GM23338 (cell line): ENCODE data around the gene PKHD1. TPM values are rescaled to one million over a fixed set of nuclear protein-coding genes. Genes with fewer than 3 reads are reported as not detected.

Source experiments
- ATAC-seq: fragments of 200-7000 bp; cut with Tn5 transposase; 3 replicates; pipeline ENCODE4 v1.9.1; 2020
- DNase-seq: peaks from one replicate; pipeline ENCODE4 v3.0.0-alpha.2; 2015; ENCODE audit warnings: low spot score
- H2AFZ ChIP-seq: fragments of 200-600 bp; sonication (generic); 2 replicates; pipeline ENCODE4 v1.8.0; 2016; ENCODE audit warnings: antibody characterized with exemption, mild to moderate bottlenecking, moderate library complexity
- H3F3A ChIP-seq: fragments of 200-600 bp; sonication (generic); replicated peaks from 2 replicates; pipeline ENCODE4 v1.8.0; 2017; ENCODE audit warnings: antibody characterized with exemption, mixed run types, low read depth
- H3K27ac ChIP-seq: fragments of 200-600 bp; sonication (generic); 2 replicates; pipeline ENCODE4 v1.6.1; 2016; ENCODE audit warnings: low read depth
- H3K27me3 ChIP-seq: fragments of 200-600 bp; sonication (generic); 2 replicates; pipeline ENCODE4 v1.8.0; 2016; ENCODE audit warnings: mild to moderate bottlenecking, mixed run types, moderate library complexity; ENCODE audit not compliant: insufficient read depth
- H3K36me3 ChIP-seq: fragments of 200-600 bp; sonication (generic); 2 replicates; pipeline ENCODE4 v1.8.0; 2016; ENCODE audit warnings: mild to moderate bottlenecking; ENCODE audit not compliant: insufficient read depth
- H3K4me1 ChIP-seq: fragments of 200-600 bp; sonication (generic); 2 replicates; pipeline ENCODE4 v1.8.0; 2016; ENCODE audit warnings: mild to moderate bottlenecking, moderate library complexity; ENCODE audit not compliant: insufficient read depth
- H3K4me2 ChIP-seq: fragments of 200-600 bp; sonication (generic); 2 replicates; pipeline ENCODE4 v1.7.1; 2017; ENCODE audit warnings: mixed run types
- H3K4me3 ChIP-seq: fragments of 200-600 bp; sonication (generic); 2 replicates; pipeline ENCODE4 v1.6.1; 2016; ENCODE audit warnings: mixed run types
- H3K79me2 ChIP-seq: fragments of 200-600 bp; sonication (generic); replicated peaks from 2 replicates; pipeline ENCODE4 v1.8.0; 2017; ENCODE audit warnings: mild to moderate bottlenecking; ENCODE audit not compliant: insufficient read depth
- H3K9me2 ChIP-seq: fragments of 200-600 bp; sonication (generic); 2 replicates; pipeline ENCODE4 v1.8.0; 2017; ENCODE audit not compliant: insufficient read depth
- H4K20me1 ChIP-seq: fragments of 200-600 bp; sonication (generic); replicated peaks from 2 replicates; pipeline ENCODE4 v1.8.0; 2017; ENCODE audit warnings: mild to moderate bottlenecking; ENCODE audit not compliant: insufficient read depth
- H3K27ac Mint-ChIP-seq: 2 replicates; pipeline ENCODE4 v1.8.0; 2020; ENCODE audit warnings: inconsistent platforms, mild to moderate bottlenecking, moderate library complexity, mixed read lengths
- H3K27me3 Mint-ChIP-seq: 3 replicates; pipeline ENCODE4 v1.8.0; 2022; ENCODE audit warnings: low read depth, mild to moderate bottlenecking, moderate library complexity, mixed read lengths, inconsistent platforms; ENCODE audit not compliant: insufficient read depth, poor library complexity
- H3K36me3 Mint-ChIP-seq: 3 replicates; pipeline ENCODE4 v1.8.0; 2021; ENCODE audit warnings: low read depth, mild to moderate bottlenecking, inconsistent platforms, moderate library complexity, mixed read lengths
- H3K4me1 Mint-ChIP-seq: 3 replicates; pipeline ENCODE4 v1.8.0; 2020; ENCODE audit warnings: mild to moderate bottlenecking, inconsistent platforms, mixed read lengths
- H3K4me3 Mint-ChIP-seq: 3 replicates; pipeline ENCODE4 v1.8.0; 2021; ENCODE audit warnings: moderate library complexity, mild to moderate bottlenecking, inconsistent platforms, mixed read lengths
- H3K9me3 Mint-ChIP-seq: 3 replicates; pipeline ENCODE4 v1.8.0; 2020; ENCODE audit warnings: moderate library complexity, mild to moderate bottlenecking, inconsistent platforms, mixed read lengths
- CREB1 ChIP-seq: fragments of 250-450 bp; sonication (Bioruptor Pico); IDR thresholded peaks from 2 replicates; pipeline ENCODE4 v1.5.0; 2020; ENCODE audit warnings: low read depth, mild to moderate bottlenecking, moderate library complexity
- ETS1 ChIP-seq: IDR thresholded peaks from 2 replicates; pipeline ENCODE4 v1.6.1; 2016; ENCODE audit warnings: antibody characterized with exemption
- EZH2 ChIP-seq: fragments of 200-600 bp; sonication (generic); IDR thresholded peaks from one replicate; pipeline ENCODE4 v1.8.0; 2017; ENCODE audit warnings: antibody characterized with exemption, mild to moderate bottlenecking, low read depth; ENCODE audit not compliant: unreplicated experiment
- EZH2phosphoT487 ChIP-seq: fragments of 200-600 bp; sonication (generic); IDR thresholded peaks from one replicate; pipeline ENCODE4 v1.8.1; 2018; ENCODE audit warnings: antibody characterized with exemption; ENCODE audit not compliant: unreplicated experiment
- JUNB ChIP-seq: IDR thresholded peaks from one replicate; pipeline ENCODE4 v1.6.1; 2016; ENCODE audit warnings: antibody characterized with exemption; ENCODE audit not compliant: unreplicated experiment
- POLR2AphosphoS5 ChIP-seq: IDR thresholded peaks from 2 replicates; pipeline ENCODE4 v1.6.1; 2016; ENCODE audit warnings: antibody characterized with exemption, low read depth
- STAT1 ChIP-seq: IDR thresholded peaks from one replicate; pipeline ENCODE4 v1.6.1; 2016; ENCODE audit warnings: antibody characterized with exemption; ENCODE audit not compliant: unreplicated experiment
- ZNF114 ChIP-seq: fragments of 250-450 bp; sonication (Bioruptor Pico); IDR thresholded peaks from 2 replicates; pipeline ENCODE4 v1.5.0; 2020; ENCODE audit warnings: mild to moderate bottlenecking, moderate library complexity
- ZNF331 ChIP-seq: fragments of 250-450 bp; sonication (Bioruptor Pico); IDR thresholded peaks from 2 replicates; pipeline ENCODE4 v1.5.0; 2020; ENCODE audit warnings: low read depth, mild to moderate bottlenecking, moderate library complexity
- ZNF462 ChIP-seq: fragments of 250-450 bp; sonication (Bioruptor Pico); IDR thresholded peaks from 2 replicates; pipeline ENCODE4 v1.5.0; 2020; ENCODE audit warnings: mild to moderate bottlenecking, moderate library complexity
- polyA plus RNA-seq: library from polyadenylated mRNA; unstranded; fragments of >200 nt; fragmentation: Nextera tagmentation; extraction: Ambion mirVana; gene quantifications from 2 replicates; pipeline ENCODE4 v1.2.1, GENCODE V29; 2016
- total RNA-seq: library from RNA; depleted of rRNA; stranded (reverse); fragments of >200 nt; shearing (Covaris generic); gene quantifications from 2 replicates; pipeline ENCODE4 v1.2.3, GENCODE V29; 2014
- TF ChIP-seq, protein P1 (sequence below): IDR thresholded peaks from one replicate; pipeline ENCODE4 v1.6.1; 2018; ENCODE audit warnings: antibody characterized with exemption; ENCODE audit not compliant: unreplicated experiment

PKHD1 gene
- total and polyA plus RNA-seq, 2 experiments from 2014 or later = 0.03 to 0.07 TPM

- H3K9me3 Mint-ChIP-seq = peaks cover 6% of the 10 kb centered on the region; the same call in 2 of the 3 replicates
- 0 out of 2 replicates have a peak overlapping the region, but pooled peaks have one; percentile 29 for H3K4me2 ChIP-seq
- no peak overlapping the region; the same call in 1 of the 2 replicates for H3K27ac ChIP-seq
- no peak overlapping the region for H3K4me3 ChIP-seq
- peak; percentile 98 for ATAC-seq
- no peaks in the 10 kb centered on the region for H4K20me1 ChIP-seq
- peaks cover 45% of the 10 kb centered on the region for H3K4me1 Mint-ChIP-seq
- peaks cover 28% of the 10 kb centered on the region for H3K4me1 ChIP-seq
- TF ChIP-seq JUNB (no peak), ZNF114 (CRISPR knock-in tag) (0 out of 2 replicates have a peak, but pooled peaks have one; percentile 34), CREB1 (CRISPR knock-in tag) (no peak), ZNF462 (CRISPR knock-in tag) (peak; percentile 88), EZH2 (no peak), STAT1 (no peak), ETS1 (no peak), POLR2AphosphoS5 (no peak), ZNF331 (CRISPR knock-in tag) (no peak), EZH2phosphoT487 (no peak)
- TF ChIP-seq, protein P1, sequence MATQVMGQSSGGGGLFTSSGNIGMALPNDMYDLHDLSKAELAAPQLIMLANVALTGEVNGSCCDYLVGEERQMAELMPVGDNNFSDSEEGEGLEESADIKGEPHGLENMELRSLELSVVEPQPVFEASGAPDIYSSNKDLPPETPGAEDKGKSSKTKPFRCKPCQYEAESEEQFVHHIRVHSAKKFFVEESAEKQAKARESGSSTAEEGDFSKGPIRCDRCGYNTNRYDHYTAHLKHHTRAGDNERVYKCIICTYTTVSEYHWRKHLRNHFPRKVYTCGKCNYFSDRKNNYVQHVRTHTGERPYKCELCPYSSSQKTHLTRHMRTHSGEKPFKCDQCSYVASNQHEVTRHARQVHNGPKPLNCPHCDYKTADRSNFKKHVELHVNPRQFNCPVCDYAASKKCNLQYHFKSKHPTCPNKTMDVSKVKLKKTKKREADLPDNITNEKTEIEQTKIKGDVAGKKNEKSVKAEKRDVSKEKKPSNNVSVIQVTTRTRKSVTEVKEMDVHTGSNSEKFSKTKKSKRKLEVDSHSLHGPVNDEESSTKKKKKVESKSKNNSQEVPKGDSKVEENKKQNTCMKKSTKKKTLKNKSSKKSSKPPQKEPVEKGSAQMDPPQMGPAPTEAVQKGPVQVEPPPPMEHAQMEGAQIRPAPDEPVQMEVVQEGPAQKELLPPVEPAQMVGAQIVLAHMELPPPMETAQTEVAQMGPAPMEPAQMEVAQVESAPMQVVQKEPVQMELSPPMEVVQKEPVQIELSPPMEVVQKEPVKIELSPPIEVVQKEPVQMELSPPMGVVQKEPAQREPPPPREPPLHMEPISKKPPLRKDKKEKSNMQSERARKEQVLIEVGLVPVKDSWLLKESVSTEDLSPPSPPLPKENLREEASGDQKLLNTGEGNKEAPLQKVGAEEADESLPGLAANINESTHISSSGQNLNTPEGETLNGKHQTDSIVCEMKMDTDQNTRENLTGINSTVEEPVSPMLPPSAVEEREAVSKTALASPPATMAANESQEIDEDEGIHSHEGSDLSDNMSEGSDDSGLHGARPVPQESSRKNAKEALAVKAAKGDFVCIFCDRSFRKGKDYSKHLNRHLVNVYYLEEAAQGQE = no peak
- H3K27ac Mint-ChIP-seq = no peak overlapping the region
- H3K79me2 ChIP-seq = no peaks in the 10 kb centered on the region
- no peak overlapping the region for H2AFZ ChIP-seq
- no peaks in the 10 kb centered on the region for H3K36me3 ChIP-seq
- DNase-seq = peak; percentile 47
- H3K9me2 ChIP-seq = no peaks in the 10 kb centered on the region
- peaks cover 6% of the 10 kb centered on the region; the same call in 2 of the 3 replicates for H3K36me3 Mint-ChIP-seq
- H3K27me3 ChIP-seq = no peaks in the 10 kb centered on the region
- no peaks in the 10 kb centered on the region for H3F3A ChIP-seq
- H3K4me3 Mint-ChIP-seq = no peak overlapping the region
- H3K27me3 Mint-ChIP-seq = peaks cover 4% of the 10 kb centered on the region
Observed at GRCh38 chr6:51814418-51814817, 273.0 kb downstream of the PKHD1 start.
